Skeletal muscle tissue (tissue), 4 donors: ENCODE measurements around the gene YES1. TPM values are rescaled to one million over a fixed set of nuclear protein-coding genes. Genes with fewer than 3 reads are reported as not detected.
"Not testable (repeated sequence)": the region's sequence is repeated elsewhere in the genome, so short reads cannot be mapped to it uniquely, and the experiment has no call there.

Source experiments
- H3K27ac ChIP-seq: one replicate; pipeline ENCODE4 v1.7.0; 2013; ENCODE audit warnings: mild to moderate bottlenecking, low read depth, low read length, inconsistent platforms
- H3K27me3 ChIP-seq, 3 donors: one replicate each; pipeline ENCODE4 v1.7.0; 2013; ENCODE audit warnings: low read length in 3 of 3; ENCODE audit not compliant: control insufficient read depth in 3 of 3, insufficient read depth in 3 of 3
- H3K36me3 ChIP-seq, 3 donors: one replicate each; pipeline ENCODE4 v1.7.0; 2013; ENCODE audit warnings: low read length in 3 of 3; ENCODE audit not compliant: control insufficient read depth in 3 of 3, insufficient read depth in 3 of 3
- H3K4me1 ChIP-seq, 3 donors: one replicate each; pipeline ENCODE4 v1.7.0; 2013; ENCODE audit warnings: low read length in 3 of 3, mild to moderate bottlenecking in 3 of 3; ENCODE audit not compliant: control insufficient read depth in 3 of 3, insufficient read depth in 3 of 3
- H3K4me3 ChIP-seq, 3 donors: one replicate each; pipeline ENCODE4 v1.7.0; 2013; ENCODE audit warnings: low read length in 3 of 3
- H3K9ac ChIP-seq, 3 donors: one replicate each; pipeline ENCODE4 v1.7.0; 2013; ENCODE audit warnings: low read length in 3 of 3, mild to moderate bottlenecking in 3 of 3, moderate library complexity in 2 of 3, low read depth in 1 of 3
- H3K9me3 ChIP-seq, 3 donors: one replicate each; pipeline ENCODE4 v1.7.0; 2013; ENCODE audit warnings: low read length in 3 of 3; ENCODE audit not compliant: control insufficient read depth in 3 of 3
- total RNA-seq: library from RNA; depleted of rRNA; stranded (reverse); fragments of >200 nt; gene quantifications from one replicate; pipeline ENCODE4 v1.2.3, GENCODE V29; 2014
- donor health status: Osteomylitis.

Gene YES1
- total RNA-seq, 1 donor from 2014 or later = 40.7 TPM

GRCh38 chr18:795383-795782 is 16.7 kb downstream of the YES1 start:
- H3K9ac ChIP-seq, H3K27ac ChIP-seq, H3K9me3 ChIP-seq, H3K36me3 ChIP-seq, H3K4me3 ChIP-seq, H3K4me1 ChIP-seq, H3K27me3 ChIP-seq: not testable (repeated sequence)

DNA sequence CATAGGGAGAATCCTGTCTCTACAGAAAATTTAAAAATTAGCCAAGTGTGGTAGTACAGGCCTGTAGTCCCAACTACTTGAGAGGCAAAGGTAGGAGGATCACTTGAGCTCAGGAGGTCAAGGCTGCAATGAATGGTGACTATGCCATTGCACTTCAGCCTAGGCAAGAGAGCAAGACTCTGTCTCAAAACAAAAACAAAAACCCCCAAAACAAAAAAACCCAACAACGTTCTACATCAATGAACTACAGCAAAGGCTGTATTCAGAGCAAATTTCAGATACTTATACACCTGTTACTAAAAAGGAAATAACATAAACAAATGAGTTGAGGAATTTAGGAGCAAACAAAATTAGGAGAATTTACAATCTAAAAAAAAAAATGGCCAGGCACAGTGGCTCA is 22.6 kb downstream of the YES1 start:
- H3K36me3 ChIP-seq = no peaks in the 10 kb centered on the region
- no peak overlapping the region for H3K9ac ChIP-seq
- no peak overlapping the region for H3K4me3 ChIP-seq
- no peak overlapping the region for H3K27ac ChIP-seq
- peaks cover 0 to 3% (median 0%) of the 10 kb centered on the region in 3 donors for H3K9me3 ChIP-seq
- peaks cover 0 to 2% (median 2%) of the 10 kb centered on the region in 3 donors for H3K4me1 ChIP-seq
- no peaks in the 10 kb centered on the region for H3K27me3 ChIP-seq

- no peaks in the 10 kb centered on the region for H3K36me3 ChIP-seq
- H3K27me3 ChIP-seq = no peaks in the 10 kb centered on the region
- no peaks in the 10 kb centered on the region for H3K9me3 ChIP-seq
- H3K4me3 ChIP-seq = no peak overlapping the region
- no peak overlapping the region for H3K27ac ChIP-seq
- peaks cover 0 to 2% (median 2%) of the 10 kb centered on the region in 3 donors for H3K4me1 ChIP-seq
- H3K9ac ChIP-seq = no peak overlapping the region
Observed at GRCh38 chr18:785242-785641, 26.8 kb downstream of the YES1 start.

DNA sequence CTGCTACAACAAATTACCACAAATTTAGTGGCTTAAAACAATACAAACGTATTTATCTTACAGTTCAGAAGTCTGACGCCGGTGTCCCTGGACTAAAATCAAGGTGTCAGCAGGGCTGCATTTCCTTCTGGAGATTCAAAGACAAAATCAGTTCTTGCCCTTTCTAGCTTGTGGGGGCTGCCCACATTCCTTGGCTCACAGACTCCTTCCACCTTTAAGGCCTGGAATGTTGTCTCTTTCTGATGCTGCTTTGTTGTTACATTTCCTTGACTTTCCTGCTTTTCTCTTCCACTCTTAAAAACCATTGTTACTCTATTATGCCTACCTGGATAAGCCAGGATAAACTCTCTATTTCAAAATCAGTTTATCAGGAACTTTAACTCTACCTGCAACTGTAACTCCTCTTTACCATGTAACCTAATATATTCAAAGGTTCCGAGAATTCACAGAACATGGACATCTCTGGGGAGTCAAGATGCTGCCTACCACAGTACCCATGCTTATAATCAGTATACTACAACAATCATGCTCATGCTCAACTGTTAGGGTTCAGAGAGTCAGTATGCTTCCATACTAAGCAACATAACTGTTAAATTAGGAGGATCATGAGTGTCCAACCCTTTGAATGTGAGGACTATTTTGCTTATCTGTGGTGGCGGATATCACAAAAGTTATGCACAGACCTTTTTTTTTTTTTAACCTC is 27.4 kb downstream of the YES1 start:
- Histone ChIP-seq H3K4me1 (peaks cover 0 to 2% (median 2%) of the 10 kb centered on the region in 3 donors), H3K9me3 (no peaks in the 10 kb centered on the region), H3K4me3 (no peak overlapping the region), H3K27ac (no peak overlapping the region), H3K36me3 (no peaks in the 10 kb centered on the region), H3K9ac (no peak overlapping the region), H3K27me3 (no peaks in the 10 kb centered on the region)

DNA sequence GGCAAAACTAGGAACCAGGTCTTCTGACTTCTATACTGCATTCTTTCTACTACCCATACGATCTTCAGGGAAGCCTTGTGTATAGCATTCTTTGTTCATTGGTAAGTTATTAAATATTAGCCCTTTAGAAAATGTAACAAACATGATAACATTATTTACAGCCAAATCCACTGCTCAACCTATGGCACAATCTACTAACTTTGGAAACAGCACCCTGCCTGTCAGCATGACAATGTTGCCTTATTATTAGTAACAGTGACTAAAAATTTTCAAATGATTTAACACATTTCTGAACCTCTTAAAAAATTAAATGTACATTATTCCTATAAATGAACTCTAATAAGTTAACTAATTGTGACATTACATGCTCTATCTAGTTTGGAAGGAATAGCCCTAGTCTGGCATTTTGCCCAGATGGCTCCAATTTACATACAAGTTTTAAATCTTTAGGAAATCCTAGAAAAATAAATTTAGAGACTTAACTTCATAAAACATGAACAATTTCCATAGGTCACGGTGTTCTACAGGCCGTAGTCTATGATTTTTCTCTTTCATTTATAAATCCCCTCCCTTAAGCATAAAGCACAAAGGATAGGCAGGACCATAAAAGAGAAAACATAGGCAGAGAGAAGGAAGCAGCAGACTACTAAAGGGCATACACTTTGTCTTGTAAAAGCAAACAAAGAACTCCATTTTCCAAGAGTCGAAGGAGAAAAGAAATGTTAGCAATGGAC is 33.7 kb downstream of the YES1 start:
- Histone ChIP-seq H3K4me3 (no peak overlapping the region), H3K9me3 (no peaks in the 10 kb centered on the region), H3K27ac (no peak overlapping the region), H3K27me3 (no peaks in the 10 kb centered on the region), H3K4me1 (no peaks in the 10 kb centered on the region), H3K9ac (no peak overlapping the region), H3K36me3 (no peaks in the 10 kb centered on the region)

- Histone ChIP-seq H3K27ac (no peak overlapping the region), H3K9me3 (no peaks in the 10 kb centered on the region), H3K4me1 (no peaks in the 10 kb centered on the region), H3K4me3 (no peak overlapping the region), H3K36me3 (no peaks in the 10 kb centered on the region), H3K27me3 (no peaks in the 10 kb centered on the region), H3K9ac (no peak overlapping the region)
Observed at GRCh38 chr18:777021-777420, 35.0 kb downstream of the YES1 start.

GRCh38 chr18:776044-776443 is 36.0 kb downstream of the YES1 start:
- H3K4me1 ChIP-seq, H3K27me3 ChIP-seq, H3K27ac ChIP-seq, H3K9ac ChIP-seq, H3K4me3 ChIP-seq, H3K9me3 ChIP-seq, H3K36me3 ChIP-seq: not testable (repeated sequence)

GRCh38 chr18:774811-775210 is 37.2 kb downstream of the YES1 start:
- Histone ChIP-seq H3K9ac (no peak overlapping the region), H3K4me1 (no peaks in the 10 kb centered on the region), H3K4me3 (no peak overlapping the region), H3K36me3 (no peaks in the 10 kb centered on the region), H3K27ac (no peak overlapping the region), H3K9me3 (no peaks in the 10 kb centered on the region), H3K27me3 (no peaks in the 10 kb centered on the region)

- no peaks in the 10 kb centered on the region for H3K4me1 ChIP-seq
- H3K36me3 ChIP-seq = no peaks in the 10 kb centered on the region
- no peaks in the 10 kb centered on the region for H3K27me3 ChIP-seq
- no peaks in the 10 kb centered on the region for H3K9me3 ChIP-seq
- no peak overlapping the region for H3K9ac ChIP-seq
- H3K4me3 ChIP-seq = no peak overlapping the region
- no peak overlapping the region for H3K27ac ChIP-seq
Observed at GRCh38 chr18:773980-774624, 37.9 kb downstream of the YES1 start.

DNA sequence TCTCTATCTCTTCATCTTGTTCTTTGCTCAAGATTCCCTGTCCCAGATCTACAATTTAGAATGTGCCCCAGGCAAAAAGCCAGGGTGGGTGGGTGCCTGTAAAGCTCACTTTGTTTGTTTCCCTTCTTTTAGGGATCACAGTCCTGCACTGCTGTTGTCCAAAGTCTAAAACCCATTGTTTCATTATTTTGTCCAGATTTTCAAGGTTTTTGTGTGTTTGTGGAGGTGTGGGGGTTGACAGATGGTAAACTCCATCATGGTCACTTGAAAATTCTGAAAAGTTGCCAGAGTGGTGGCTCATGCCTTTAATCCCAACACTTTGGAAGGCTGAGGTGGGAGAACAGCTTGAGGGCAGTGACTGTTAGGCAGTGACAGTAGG is 41.5 kb downstream of the YES1 start:
- Histone ChIP-seq H3K4me1 (no peaks in the 10 kb centered on the region), H3K36me3 (no peaks in the 10 kb centered on the region)

More for the DNA sequence above, 41.5 kb downstream of the YES1 start:
- Histone ChIP-seq H3K9me3 (no peaks in the 10 kb centered on the region), H3K9ac (no peak overlapping the region), H3K4me3 (no peak overlapping the region), H3K27ac (no peak overlapping the region), H3K27me3 (no peaks in the 10 kb centered on the region)
